K562 (cell line): ENCODE measurements around the gene PNMT. TPM values are rescaled to one million over a fixed set of nuclear protein-coding genes. Genes with fewer than 3 reads are reported as not detected.

ENCODE experiments used
- ARID2 ChIP-seq: fragments of 450-650 bp; IDR thresholded peaks from 2 replicates; pipeline ENCODE4 v1.6.1; 2017; ENCODE audit warnings: antibody characterized with exemption, mild to moderate bottlenecking
- CBX1 ChIP-seq: sonication (generic); IDR thresholded peaks from 2 replicates; pipeline ENCODE4 v1.6.1; 2016; ENCODE audit warnings: antibody characterized with exemption, low read depth, mild to moderate bottlenecking
- CREB1 ChIP-seq, 2 experiments: sonication (generic) in 1 of 2; formaldehyde crosslinking in 1 of 2; IDR thresholded peaks; 2 replicates each; pipeline versions ENCODE4 v1.6.1 to v1.8.0; 2012 to 2022; ENCODE audit warnings: inconsistent platforms in 1 of 2, mild to moderate bottlenecking in 1 of 2, missing genetic modification reagents in 1 of 2, moderate library complexity in 1 of 2
- CREM ChIP-seq: IDR thresholded peaks from 2 replicates; pipeline ENCODE4 v1.6.1; 2014; ENCODE audit warnings: antibody characterized with exemption, low read depth
- E4F1 ChIP-seq: fragments of 250-450 bp; sonication (Bioruptor Pico); IDR thresholded peaks from 2 replicates; pipeline ENCODE4 v1.5.0; 2021; ENCODE audit warnings: mild to moderate bottlenecking, borderline replicate concordance
- FOXJ3 ChIP-seq: sonication (generic); formaldehyde crosslinking; IDR thresholded peaks from 2 replicates; pipeline ENCODE4 v1.4.0; 2020; ENCODE audit warnings: mild to moderate bottlenecking, missing genetic modification reagents
- KDM2B ChIP-seq: fragments of 250-450 bp; sonication (Bioruptor Pico); IDR thresholded peaks from 2 replicates; pipeline ENCODE4 v1.8.0; 2021; ENCODE audit warnings: mild to moderate bottlenecking, moderate library complexity
- L3MBTL2 ChIP-seq: fragments of 450-650 bp; IDR thresholded peaks from 2 replicates; pipeline ENCODE4 v1.6.1; 2016; ENCODE audit warnings: mild to moderate bottlenecking, moderate library complexity
- MCM3 ChIP-seq: fragments of 450-650 bp; IDR thresholded peaks from 2 replicates; pipeline ENCODE4 v1.6.1; 2016
- MXD1 ChIP-seq: fragments of 250-450 bp; sonication (Bioruptor Pico); IDR thresholded peaks from 2 replicates; pipeline ENCODE4 v1.8.0; 2021; ENCODE audit warnings: borderline replicate concordance, mild to moderate bottlenecking, moderate library complexity; ENCODE audit not compliant: poor library complexity, severe bottlenecking
- NBN ChIP-seq: fragments of 450-650 bp; IDR thresholded peaks from 2 replicates; pipeline ENCODE4 v1.6.1; 2016; ENCODE audit warnings: low read depth, mild to moderate bottlenecking
- NRF1 ChIP-seq, 2 experiments: fragments of 450-650 bp; IDR thresholded peaks in 1 of 2; conservative IDR thresholded peaks in 1 of 2; 2 replicates each; pipeline ENCODE4 v1.6.1; 2014; ENCODE audit warnings: mild to moderate bottlenecking in 2 of 2
- PHB ChIP-seq: fragments of 250-450 bp; sonication (Bioruptor Pico); IDR thresholded peaks from 2 replicates; pipeline ENCODE4 v1.5.0; 2021
- PHF8 ChIP-seq: fragments of 200-600 bp; sonication (generic); IDR thresholded peaks from 2 replicates; pipeline ENCODE4 v1.6.1; 2012; ENCODE audit warnings: mixed run types, mild to moderate bottlenecking, inconsistent platforms, low read length, moderate library complexity, borderline replicate concordance
- POLR2H ChIP-seq: IDR thresholded peaks from 2 replicates; pipeline ENCODE4 v1.6.1; 2016; ENCODE audit warnings: missing genetic modification characterization, low read depth, mild to moderate bottlenecking, control low read depth, missing compliant biosample characterization, moderate library complexity
- RFX5 ChIP-seq: IDR thresholded peaks from 2 replicates; pipeline ENCODE4 v1.6.1; 2011; ENCODE audit warnings: low read depth, mild to moderate bottlenecking, improper control_type of control experiment, low read length
- SIN3A ChIP-seq, 2 experiments: fragments of 150-350 bp in 1 of 2; IDR thresholded peaks; 2 replicates each; pipeline ENCODE4 v1.6.1; 2011 to 2016; ENCODE audit warnings: borderline replicate concordance in 2 of 2, low read depth in 2 of 2, low read length in 2 of 2, mild to moderate bottlenecking in 2 of 2, moderate library complexity in 2 of 2; ENCODE audit not compliant: control insufficient read depth in 1 of 2
- SMAD4 ChIP-seq: fragments of 250-450 bp; sonication (Bioruptor Pico); conservative IDR thresholded peaks from 2 replicates; pipeline ENCODE4 v1.8.0; 2021; ENCODE audit warnings: inconsistent platforms, mild to moderate bottlenecking, moderate library complexity
- TAF7 ChIP-seq: fragments of 450-650 bp; IDR thresholded peaks from 2 replicates; pipeline ENCODE4 v1.6.1; 2016; ENCODE audit warnings: missing genetic modification characterization, missing compliant biosample characterization
- ZBTB7A ChIP-seq: IDR thresholded peaks from 2 replicates; pipeline ENCODE4 v1.6.1; 2011; ENCODE audit warnings: low read depth, mild to moderate bottlenecking, low read length, moderate library complexity, borderline replicate concordance; ENCODE audit not compliant: control insufficient read depth
- ZNF395 ChIP-seq: fragments of 200-800 bp; sonication (Bioruptor generic); IDR thresholded peaks from 2 replicates; pipeline ENCODE4 v1.6.1; 2017; ENCODE audit warnings: missing genetic modification characterization, missing compliant biosample characterization
- ZNF695 ChIP-seq: fragments of 450-650 bp; formaldehyde crosslinking; IDR thresholded peaks from 2 replicates; pipeline ENCODE4 v1.4.0; 2020; ENCODE audit warnings: mild to moderate bottlenecking, moderate library complexity
- polyA plus RNA-seq, 8 experiments: library from polyadenylated mRNA; depleted of rRNA in 4 of 8; stranded (reverse) in 5 of 8; unstranded in 3 of 8; fragments of >200 nt; fragmentation: Nextera tagmentation in 2 of 8; fragmentation: Illumina TruSeq in 1 of 8; extraction: Ambion mirVana in 2 of 8; extraction: Trizol in 1 of 8; gene quantifications; 2 replicates each; pipeline versions ENCODE4 v1.2.1 to v1.2.3, GENCODE V29; 2011 to 2014; ENCODE audit warnings: inconsistent platforms in 1 of 8, missing spikeins in 1 of 8
- total RNA-seq, 7 experiments: library from RNA; depleted of rRNA in 6 of 7; stranded (reverse); fragments of >200 nt in 6 of 7; fragmentation: Illumina TruSeq in 2 of 7; extraction: Trizol in 2 of 7; gene quantifications; 2 replicates each; pipeline versions ENCODE4 v1.2.1 to v1.2.3, GENCODE V29; 2011 to 2021; ENCODE audit warnings: low replicate concordance in 1 of 7

PNMT gene
- total and polyA plus RNA-seq, 9 of the 15 experiments (the other 6 are each of a cell fraction or from before 2014, with no cell fraction given): 0.55 to 18.1 (median 5.8) TPM

- TF ChIP-seq KDM2B (CRISPR knock-in tag): 0 out of 2 replicates have a peak, but pooled peaks have one; percentile 59
- peak; percentile 86; the same call in 1 of the 2 replicates for TF ChIP-seq PHF8
- no peak for TF ChIP-seq MXD1
- no peak for TF ChIP-seq E4F1 (CRISPR knock-in tag)
- TF ChIP-seq RFX5: no peak
- peak; percentile 59 for TF ChIP-seq SMAD4 (CRISPR knock-in tag)
- TF ChIP-seq SIN3A (IDR thresholded peaks at IDR 0.05; ENCODE audit: borderline replicate concordance in 2 of 2, control insufficient read depth in 1 of 2, low read depth in 2 of 2, low read length in 2 of 2): peak in 1 of 2 experiments; percentile 40; a peak in 2 of 4 replicates
- peak; percentile 74 for TF ChIP-seq TAF7 (tag)
- no peak for TF ChIP-seq FOXJ3 (CRISPR knock-in tag)
- no peak for TF ChIP-seq ZNF695 (CRISPR knock-in tag)
- TF ChIP-seq L3MBTL2: peak; percentile 53; the same call in 1 of the 2 replicates
- TF ChIP-seq CREB1 (IDR thresholded peaks at IDR 0.05): peak; percentile 53; the same call in 1 of the 2 replicates
- no peak for TF ChIP-seq CREB1 (CRISPR knock-in tag; IDR thresholded peaks at IDR 0.05)
- TF ChIP-seq CREM: peak; percentile 76
- TF ChIP-seq NRF1 (conservative IDR thresholded peaks at IDR 0.05 in 1 of 2, IDR thresholded peaks at IDR 0.05 in 1 of 2): peak; percentile 90 to 92
- TF ChIP-seq ARID2: no peak
- TF ChIP-seq CBX1: peak; percentile 89
- TF ChIP-seq NBN: peak; percentile 47; the same call in 1 of the 2 replicates
- no peak for TF ChIP-seq POLR2H (tag)
- TF ChIP-seq ZNF395 (CRISPR knock-in tag): peak; percentile 59; the same call in 1 of the 2 replicates
- peak; percentile 90 for TF ChIP-seq PHB (CRISPR knock-in tag)
- TF ChIP-seq ZBTB7A: peak; percentile 96
- no peak for TF ChIP-seq MCM3
Observed at GRCh38 chr17:39636927-39637736, 31.1 kb upstream of the PNMT start, which contains the start of gene STARD3 (continued).
